A673 (cell line): Measurements from ENCODE around the gene CHRNE. TPM values are rescaled to one million over a fixed set of nuclear protein-coding genes. Genes with fewer than 3 reads are reported as not detected.

Experiments
- BruUV-seq: library from RNA; stranded (reverse); fragments of 400-500 nt; replicated peaks from 2 replicates; lab custom pipeline; 2021; lab: Mats Ljungman, UMichigan
- CTCF ChIA-PET: fragments of 300-600 bp; sonication (Branson Sonifier 250); formaldehyde crosslinking; loops from one replicate; lab custom pipeline; 2022; ENCODE audit warnings: antibody characterized with exemption; lab: Charles Lee
- POLR2A ChIA-PET: fragments of 300-600 bp; sonication (Branson Sonifier 250); formaldehyde crosslinking; loops from one replicate; lab custom pipeline; 2022; ENCODE audit warnings: antibody characterized with exemption; ENCODE audit not compliant: low non-redundant PET; lab: Charles Lee
- DNase-seq: peaks from one replicate; pipeline ENCODE4 v3.0.0-alpha.2; 2015; ENCODE audit warnings: low spot score
- H3K27ac ChIP-seq: fragments of 200-600 bp; sonication (generic); 2 replicates; pipeline ENCODE4 v1.5.1; 2016; ENCODE audit warnings: mixed run types, low read depth, mild to moderate bottlenecking, mixed read lengths, antibody characterized with exemption, low read length; ENCODE audit not compliant: poor library complexity, severe bottlenecking
- H3K27me3 ChIP-seq: fragments of 200-600 bp; sonication (generic); replicated peaks from 2 replicates; pipeline ENCODE4 v1.6.1; 2017; ENCODE audit warnings: mixed run types, low read depth, mild to moderate bottlenecking, mixed read lengths, antibody characterized with exemption, low read length; ENCODE audit not compliant: insufficient read depth, poor library complexity
- H3K36me3 ChIP-seq: fragments of 200-600 bp; sonication (generic); 2 replicates; pipeline ENCODE4 v1.6.1; 2016; ENCODE audit warnings: mixed run types, mild to moderate bottlenecking, mixed read lengths, antibody characterized with exemption, low read length; ENCODE audit not compliant: insufficient read depth, poor library complexity, severe bottlenecking
- H3K4me1 ChIP-seq: fragments of 200-600 bp; sonication (generic); 2 replicates; pipeline ENCODE4 v1.6.1; 2017; ENCODE audit warnings: mixed run types, mild to moderate bottlenecking, mixed read lengths, antibody characterized with exemption, low read length; ENCODE audit not compliant: insufficient read depth, poor library complexity, severe bottlenecking
- H3K4me3 ChIP-seq: fragments of 200-600 bp; sonication (generic); 2 replicates; pipeline ENCODE4 v1.5.1; 2016; ENCODE audit warnings: low read depth, mixed run types, mild to moderate bottlenecking, mixed read lengths, low read length; ENCODE audit not compliant: poor library complexity, severe bottlenecking
- H3K9me3 ChIP-seq: fragments of 200-600 bp; sonication (generic); 2 replicates; pipeline ENCODE4 v1.6.1; 2016; ENCODE audit warnings: mixed run types, low read depth, mild to moderate bottlenecking, mixed read lengths, antibody characterized with exemption, low read length; ENCODE audit not compliant: poor library complexity, severe bottlenecking
- CTCF ChIP-seq: fragments of 300-800, 200-600 bp; sonication (generic); conservative IDR thresholded peaks from 2 replicates; pipeline ENCODE4 v1.5.1; 2017; ENCODE audit warnings: low read depth, mild to moderate bottlenecking, antibody characterized with exemption, low read length, moderate library complexity, mixed read lengths
- EZH2 ChIP-seq: fragments of 200-600 bp; sonication (generic); IDR thresholded peaks from 2 replicates; pipeline ENCODE4 v1.6.1; 2017; ENCODE audit warnings: borderline replicate concordance, low read depth, mild to moderate bottlenecking, mixed read lengths, antibody characterized with exemption, low read length; ENCODE audit not compliant: poor library complexity, severe bottlenecking
- intact Hi-C: fragments of 100-400 bp; cut with micrococcal nuclease; formaldehyde crosslinking; loops from one replicate; pipeline ENCODE4 v1.10.0; 2022; ENCODE audit not compliant: unreplicated experiment
- total RNA-seq: library from RNA; stranded (reverse); gene quantifications from 2 replicates; pipeline ENCODE4 v1.2.3, GENCODE V29; 2021

Gene CHRNE
- total RNA-seq, 1 experiment from 2014 or later, result 0.21 TPM

DNA sequence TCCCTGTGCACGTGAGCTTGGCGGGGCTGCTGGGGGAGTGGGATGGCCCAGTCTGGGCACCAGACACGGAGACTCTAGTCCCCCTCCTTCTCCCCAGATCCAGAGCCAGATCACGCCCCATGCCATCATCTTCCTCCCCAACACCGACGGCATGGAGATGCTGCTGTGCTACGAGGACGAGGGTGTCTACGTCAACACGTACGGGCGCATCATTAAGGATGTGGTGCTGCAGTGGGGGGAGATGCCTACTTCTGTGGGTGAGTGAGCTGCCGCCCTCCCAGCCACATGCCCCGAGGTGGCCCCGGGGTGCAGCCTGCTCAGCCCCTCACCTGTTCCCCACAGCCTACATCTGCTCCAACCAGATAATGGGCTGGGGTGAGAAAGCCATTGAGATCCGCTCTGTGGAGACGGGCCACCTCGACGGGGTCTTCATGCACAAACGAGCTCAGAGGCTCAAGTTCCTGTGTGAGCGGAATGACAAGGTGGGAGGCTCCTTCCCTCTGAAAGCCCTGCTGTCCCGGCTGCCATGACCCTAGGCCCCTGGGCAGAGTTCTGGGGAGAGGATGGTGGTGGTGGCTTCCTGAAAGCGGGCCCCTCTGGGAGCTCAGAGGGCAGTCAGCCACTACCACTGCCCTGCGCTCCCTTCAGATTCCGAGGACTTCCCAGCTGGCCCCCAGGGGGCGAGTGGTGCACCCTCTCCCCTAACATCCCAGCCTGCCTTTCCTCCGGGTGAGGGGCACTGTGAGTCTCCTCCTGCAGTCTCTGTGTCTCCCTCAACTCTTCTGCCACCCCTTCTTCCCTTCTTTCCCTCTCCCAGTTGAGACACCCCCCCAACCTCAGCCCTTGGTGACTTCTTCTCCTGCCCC is 6.3 kb downstream of the CHRNE start:
- POLR2A ChIA-PET, result no interaction called here
- H3K4me3 ChIP-seq, result no peak overlapping the region
- peaks cover 5% of the 10 kb centered on the region for H3K4me1 ChIP-seq
- BruUV-seq, result no TSS peak
- intact Hi-C loops, result no loop called here
- no peaks in the 10 kb centered on the region for H3K27me3 ChIP-seq
- DNase-seq, result no peak
- no peaks in the 10 kb centered on the region for H3K9me3 ChIP-seq
- peaks cover 37% of the 10 kb centered on the region for H3K36me3 ChIP-seq
- CTCF ChIA-PET, result no interaction called here
- TF ChIP-seq EZH2 (no peak), CTCF (no peak)
- no peak overlapping the region for H3K27ac ChIP-seq

DNA sequence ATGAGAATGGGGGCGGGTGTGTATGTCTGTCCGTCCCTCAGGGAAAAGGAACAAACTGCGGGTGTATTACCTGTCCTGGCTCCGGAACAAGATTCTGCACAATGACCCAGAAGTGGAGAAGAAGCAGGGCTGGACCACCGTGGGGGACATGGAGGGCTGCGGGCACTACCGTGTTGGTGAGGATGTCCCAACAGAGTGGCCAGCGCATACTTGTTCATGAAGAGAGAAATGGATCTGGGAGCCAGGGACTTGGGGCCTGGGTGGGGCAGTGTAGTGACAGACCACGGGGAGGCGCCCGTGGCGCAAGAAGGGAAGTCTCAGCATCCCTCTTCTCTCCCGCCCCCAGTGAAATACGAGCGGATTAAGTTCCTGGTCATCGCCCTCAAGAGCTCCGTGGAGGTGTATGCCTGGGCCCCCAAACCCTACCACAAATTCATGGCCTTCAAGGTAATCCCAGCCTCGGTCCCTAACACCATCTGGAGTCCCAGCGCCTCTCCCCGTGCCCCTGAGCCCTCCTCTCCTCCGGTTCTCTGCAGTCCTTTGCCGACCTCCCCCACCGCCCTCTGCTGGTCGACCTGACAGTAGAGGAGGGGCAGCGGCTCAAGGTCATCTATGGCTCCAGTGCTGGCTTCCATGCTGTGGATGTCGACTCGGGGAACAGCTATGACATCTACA is 7.1 kb downstream of the CHRNE start:
- H3K4me3 ChIP-seq, result no peak overlapping the region
- TF ChIP-seq EZH2 (no peak), CTCF (peak; percentile 13; the same call in 1 of the 2 replicates)
- DNase-seq, result peak; percentile 37
- TSS peak; percentile 31 for BruUV-seq
- H3K4me1 ChIP-seq, result peaks cover 5% of the 10 kb centered on the region
- H3K9me3 ChIP-seq, result no peaks in the 10 kb centered on the region
- ChIA-PET CTCF (no interaction called here), POLR2A (no interaction called here)
- H3K36me3 ChIP-seq, result peaks cover 45% of the 10 kb centered on the region
- intact Hi-C loops, result no loop called here
- no peaks in the 10 kb centered on the region for H3K27me3 ChIP-seq
- no peak overlapping the region for H3K27ac ChIP-seq

GRCh38 chr17:4895121-4895520 is 7.8 kb downstream of the CHRNE start:
- Histone ChIP-seq H3K4me1 (peaks cover 5% of the 10 kb centered on the region), H3K27me3 (no peaks in the 10 kb centered on the region), H3K36me3 (peaks cover 51% of the 10 kb centered on the region), H3K27ac (no peak overlapping the region), H3K4me3 (no peak overlapping the region), H3K9me3 (no peaks in the 10 kb centered on the region)
- ChIA-PET CTCF (no interaction called here), POLR2A (no interaction called here)
- TF ChIP-seq CTCF (no peak), EZH2 (no peak)
- DNase-seq, result no peak
- intact Hi-C loops, result no loop called here
- no TSS peak for BruUV-seq
